Trophoblast cell (in vitro differentiated cells and primary cell): ENCODE data around the gene VPS41.

Experiments
- DNase-seq, 2 donors: peaks; one replicate each; pipeline ENCODE4 v3.0.0-alpha.2; 2016
- H2AFZ ChIP-seq: 2 replicates; pipeline ENCODE4 v1.6.1; 2013; ENCODE audit warnings: low read length, moderate library complexity, mild to moderate bottlenecking; ENCODE audit not compliant: insufficient read depth, poor library complexity
- H2AK5ac ChIP-seq: 2 replicates; pipeline ENCODE4 v1.6.1; 2013; ENCODE audit warnings: mild to moderate bottlenecking, low read length
- H2BK120ac ChIP-seq: 2 replicates; pipeline ENCODE4 v1.6.1; 2013; ENCODE audit warnings: low read length, mild to moderate bottlenecking, moderate library complexity; ENCODE audit not compliant: insufficient read depth, poor library complexity
- H2BK12ac ChIP-seq: 2 replicates; pipeline ENCODE4 v1.6.1; 2013; ENCODE audit warnings: mild to moderate bottlenecking, low read length, moderate library complexity
- H2BK5ac ChIP-seq: 2 replicates; pipeline ENCODE4 v1.6.1; 2013; ENCODE audit warnings: low read length, low read depth, moderate library complexity, mild to moderate bottlenecking; ENCODE audit not compliant: poor library complexity
- H3K14ac ChIP-seq: 2 replicates; pipeline ENCODE4 v1.6.1; 2013; ENCODE audit warnings: mild to moderate bottlenecking, low read length
- H3K18ac ChIP-seq: 2 replicates; pipeline ENCODE4 v1.6.1; 2013; ENCODE audit warnings: mild to moderate bottlenecking, low read length
- H3K23ac ChIP-seq: 2 replicates; pipeline ENCODE4 v1.6.1; 2013; ENCODE audit warnings: low read length
- H3K27ac ChIP-seq: 2 replicates; pipeline ENCODE4 v1.5.1; 2013; ENCODE audit warnings: low read depth, mild to moderate bottlenecking, inconsistent platforms, low read length, moderate library complexity
- H3K27me3 ChIP-seq: 2 replicates; pipeline ENCODE4 v1.6.1; 2013; ENCODE audit warnings: inconsistent platforms, mild to moderate bottlenecking, low read length, moderate library complexity; ENCODE audit not compliant: insufficient read depth
- H3K36me3 ChIP-seq, 2 experiments: 1 replicate in 1 of 2; 2 replicates in 1 of 2; pipeline ENCODE4 v1.6.1; 2013; ENCODE audit warnings: low read length in 2 of 2, mild to moderate bottlenecking in 2 of 2, moderate library complexity in 1 of 2; ENCODE audit not compliant: insufficient read depth in 2 of 2, control insufficient read depth in 1 of 2
- H3K4ac ChIP-seq: 2 replicates; pipeline ENCODE4 v1.6.1; 2013; ENCODE audit warnings: low read depth, mild to moderate bottlenecking, low read length, moderate library complexity
- H3K4me1 ChIP-seq, 2 experiments: 1 replicate in 1 of 2; 2 replicates in 1 of 2; pipeline ENCODE4 v1.6.1; 2013; ENCODE audit warnings: low read length in 2 of 2, mild to moderate bottlenecking in 2 of 2, moderate library complexity in 1 of 2; ENCODE audit not compliant: insufficient read depth in 2 of 2, control insufficient read depth in 1 of 2
- H3K4me2 ChIP-seq: 2 replicates; pipeline ENCODE4 v1.6.1; 2013; ENCODE audit warnings: inconsistent platforms, mild to moderate bottlenecking, low read length, moderate library complexity
- H3K4me3 ChIP-seq: 2 replicates; pipeline ENCODE4 v1.5.1; 2013; ENCODE audit warnings: mild to moderate bottlenecking, low read depth, low read length, inconsistent platforms
- H3K79me1 ChIP-seq: one replicate; pipeline ENCODE4 v1.6.1; 2013; ENCODE audit warnings: low read length
- H3K79me2 ChIP-seq: 2 replicates; pipeline ENCODE4 v1.6.1; 2013; ENCODE audit warnings: low read length, mild to moderate bottlenecking; ENCODE audit not compliant: control insufficient read depth, insufficient read depth, poor library complexity
- H3K9ac ChIP-seq: 2 replicates; pipeline ENCODE4 v1.6.1; 2013; ENCODE audit warnings: mild to moderate bottlenecking, low read length
- H3K9me3 ChIP-seq: 2 replicates; pipeline ENCODE4 v1.6.1; 2013; ENCODE audit warnings: low read depth, mild to moderate bottlenecking, control low read depth, inconsistent platforms, low read length; ENCODE audit not compliant: insufficient read depth
- H4K12ac ChIP-seq: 2 replicates; pipeline ENCODE4 v1.6.1; 2013; ENCODE audit warnings: low read depth, mild to moderate bottlenecking, low read length, moderate library complexity
- H4K8ac ChIP-seq: 2 replicates; pipeline ENCODE4 v1.6.1; 2013; ENCODE audit warnings: low read depth, mild to moderate bottlenecking, low read length, moderate library complexity
- H4K91ac ChIP-seq: one replicate; pipeline ENCODE4 v1.6.1; 2013; ENCODE audit warnings: low read depth, mild to moderate bottlenecking, low read length, moderate library complexity
- WGBS: extraction: QIAGEN DNeasy Blood & Tissue Kit; methylation state at CpG from one replicate; pipeline ENCODE4 v1.1.7; 2013; ENCODE audit warnings: missing lambda C conversion rate; ENCODE audit not compliant: insufficient read length, insufficient coverage; ENCODE audit errors: extremely low coverage; 5-methylcytosine and 5-hydroxymethylcytosine counted together

Gene VPS41

DNA sequence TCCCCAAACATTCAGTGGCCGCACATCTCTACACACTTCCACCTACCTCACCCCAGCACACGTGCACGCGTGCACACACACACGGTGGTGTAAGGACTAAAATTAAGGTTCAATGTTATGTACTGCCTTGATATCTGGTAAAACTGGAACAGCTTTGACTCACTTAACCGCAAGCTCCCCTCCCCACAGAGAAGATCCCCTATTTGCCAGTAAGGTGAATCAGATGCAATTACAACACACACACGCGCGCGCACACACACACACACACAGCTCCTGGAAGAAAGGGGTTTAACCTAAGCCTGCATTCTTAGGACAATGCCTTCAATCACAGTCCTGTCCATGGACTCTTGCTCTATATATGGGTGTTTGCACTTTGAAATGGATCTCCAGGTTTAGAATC is 25.5 kb upstream of the VPS41 start:
- no peak overlapping the region for H3K27ac ChIP-seq
- no peak overlapping the region for H2BK12ac ChIP-seq
- no peak overlapping the region for H4K12ac ChIP-seq
- peaks cover 0 to 3% of the 10 kb centered on the region in 2 experiments for H3K4me1 ChIP-seq
- no peak overlapping the region for H3K14ac ChIP-seq
- no peak overlapping the region for H3K4me3 ChIP-seq
- H2BK120ac ChIP-seq = no peak overlapping the region
- no peaks in the 10 kb centered on the region for H3K27me3 ChIP-seq
- no peaks in the 10 kb centered on the region for H3K79me2 ChIP-seq
- H3K9ac ChIP-seq = no peak overlapping the region
- no peak overlapping the region for H2AK5ac ChIP-seq
- H3K36me3 ChIP-seq = no peaks in the 10 kb centered on the region
- H4K91ac ChIP-seq = no peak overlapping the region
- H2AFZ ChIP-seq = no peak overlapping the region
- no peak overlapping the region for H4K8ac ChIP-seq
- H3K4ac ChIP-seq = no peak overlapping the region
- H3K79me1 ChIP-seq = no peaks in the 10 kb centered on the region
- no peak overlapping the region for H3K23ac ChIP-seq
- H3K18ac ChIP-seq = no peak overlapping the region
- WGBS = no CpG with 5 or more reads among the region's 10 CpGs
- H3K4me2 ChIP-seq = no peak overlapping the region
- no peak overlapping the region for H2BK5ac ChIP-seq
- H3K9me3 ChIP-seq = no peaks in the 10 kb centered on the region
- no peak for DNase-seq

DNA sequence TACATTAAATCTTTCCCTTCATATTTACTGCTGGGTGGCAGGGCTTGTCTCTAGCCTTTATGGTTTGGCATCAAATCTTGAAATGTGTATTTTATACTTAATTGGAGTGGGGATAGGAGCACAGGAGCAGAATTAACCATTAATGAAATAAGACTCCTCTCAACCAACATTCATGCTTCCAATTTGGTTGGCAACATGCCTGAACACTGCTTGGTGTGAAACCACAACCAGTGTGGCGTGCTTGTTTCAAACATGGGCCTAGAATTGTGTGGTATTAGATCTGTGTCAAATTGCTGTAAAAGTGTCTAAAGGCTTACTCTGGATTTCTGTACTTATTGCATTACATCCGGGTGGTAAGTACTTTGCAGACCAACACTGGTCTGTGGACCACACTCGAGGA is 25.1 kb upstream of the VPS41 start:
- Histone ChIP-seq H3K79me1 (no peaks in the 10 kb centered on the region), H3K27me3 (no peaks in the 10 kb centered on the region), H3K27ac (no peak overlapping the region), H2BK120ac (no peak overlapping the region), H3K4me3 (no peak overlapping the region), H3K4me2 (no peak overlapping the region), H2AFZ (no peak overlapping the region), H3K9ac (no peak overlapping the region), H3K14ac (no peak overlapping the region), H3K9me3 (no peaks in the 10 kb centered on the region), H3K4me1 (peaks cover 0 to 3% of the 10 kb centered on the region in 2 experiments), H2AK5ac (no peak overlapping the region), H2BK12ac (no peak overlapping the region), H4K91ac (no peak overlapping the region), H3K79me2 (no peaks in the 10 kb centered on the region), H3K4ac (no peak overlapping the region), H4K12ac (no peak overlapping the region), H4K8ac (no peak overlapping the region), H3K18ac (no peak overlapping the region), H3K23ac (no peak overlapping the region), H3K36me3 (no peaks in the 10 kb centered on the region), H2BK5ac (no peak overlapping the region)
- WGBS = no CpG with 5 or more reads among the region's 3 CpGs
- DNase-seq = no peak

DNA sequence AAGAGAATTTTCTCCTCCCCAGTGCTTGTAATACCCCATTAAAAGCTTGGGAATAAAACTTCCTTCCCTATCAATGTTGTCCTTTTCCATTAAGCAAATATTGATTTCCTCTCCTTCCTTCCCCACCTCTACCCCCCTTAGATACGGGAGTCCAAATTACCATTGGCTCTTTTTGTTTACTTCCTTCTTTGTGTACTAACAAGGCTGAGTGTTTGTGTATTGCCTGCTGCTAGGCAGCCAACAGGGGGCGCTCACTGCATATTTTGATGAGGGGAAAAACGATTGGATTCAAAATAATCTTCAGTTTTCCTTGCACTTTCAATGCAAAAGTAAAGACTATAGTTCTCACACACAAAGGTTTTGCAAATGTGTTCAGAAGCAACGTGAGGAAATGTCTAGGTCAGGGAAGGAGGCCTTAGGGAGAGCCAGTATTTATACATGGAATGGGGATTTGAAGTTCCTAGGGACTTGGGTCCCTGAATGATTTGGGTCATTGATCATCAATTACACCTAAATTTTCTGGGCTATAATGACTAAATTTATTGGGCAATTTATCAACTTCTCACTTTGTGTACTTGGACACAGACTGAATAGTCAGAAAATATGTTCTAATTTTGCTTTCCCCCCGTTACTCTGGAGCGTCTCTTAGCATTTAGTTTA is 23.6 kb upstream of the VPS41 start:
- Histone ChIP-seq H3K27me3 (no peaks in the 10 kb centered on the region), H4K12ac (no peak overlapping the region)
- WGBS = no CpG with 5 or more reads among the region's 6 CpGs

DNA sequence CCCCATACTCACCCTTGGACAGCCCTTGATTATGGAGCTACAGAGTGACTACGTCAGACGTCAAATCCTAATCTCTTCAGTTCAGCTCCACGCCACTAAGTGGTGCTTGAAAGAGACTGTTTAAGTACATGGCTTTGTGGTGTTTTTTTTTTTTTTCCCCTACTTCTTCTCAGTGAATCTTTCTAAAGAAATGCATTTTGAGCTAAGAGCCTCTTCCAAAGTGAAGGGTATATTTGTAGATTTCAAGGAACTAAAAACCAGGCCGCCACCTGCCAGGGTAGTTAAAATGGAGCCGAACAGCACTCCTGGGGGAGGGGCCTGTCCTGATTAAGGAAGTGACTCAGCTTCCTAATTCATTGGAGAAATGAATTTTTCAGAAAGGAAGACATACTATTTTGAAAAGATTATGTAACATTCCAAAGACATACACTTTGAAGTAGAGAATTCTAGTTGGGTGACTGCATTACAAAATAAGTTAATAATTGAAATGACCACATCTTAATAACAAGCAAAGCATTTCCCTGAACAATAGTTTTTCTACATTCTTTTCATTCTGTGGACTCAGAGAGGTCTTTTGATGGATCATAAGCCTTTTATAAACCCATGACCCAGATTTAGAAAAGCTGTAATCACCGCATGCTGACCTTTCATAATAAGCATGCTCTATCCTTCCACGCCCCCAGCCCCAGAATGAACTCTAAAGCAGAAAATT is 20.6 kb upstream of the VPS41 start:
- no peak overlapping the region for H2BK12ac ChIP-seq
- H2AFZ ChIP-seq = no peak overlapping the region
- no peaks in the 10 kb centered on the region for H3K79me2 ChIP-seq
- no peak overlapping the region for H4K91ac ChIP-seq
- DNase-seq = no peak
- H4K12ac ChIP-seq = no peak overlapping the region
- H3K36me3 ChIP-seq = no peaks in the 10 kb centered on the region
- no peak overlapping the region for H3K9ac ChIP-seq
- H3K4me3 ChIP-seq = no peak overlapping the region
- no peaks in the 10 kb centered on the region for H3K4me1 ChIP-seq
- H3K14ac ChIP-seq = no peak overlapping the region
- H3K23ac ChIP-seq = no peak overlapping the region
- H2AK5ac ChIP-seq = no peak overlapping the region
- H3K4ac ChIP-seq = no peak overlapping the region
- H2BK120ac ChIP-seq = no peak overlapping the region
- H2BK5ac ChIP-seq = no peak overlapping the region
- no peak overlapping the region for H3K18ac ChIP-seq
- no CpG with 5 or more reads among the region's 7 CpGs for WGBS
- no peak overlapping the region for H4K8ac ChIP-seq
- H3K27me3 ChIP-seq = no peaks in the 10 kb centered on the region
- H3K79me1 ChIP-seq = no peaks in the 10 kb centered on the region
- no peaks in the 10 kb centered on the region for H3K9me3 ChIP-seq
- no peak overlapping the region for H3K27ac ChIP-seq
- no peak overlapping the region for H3K4me2 ChIP-seq

More for the DNA sequence above, 23.6 kb upstream of the VPS41 start:
- Histone ChIP-seq H3K4ac (no peak overlapping the region), H3K9me3 (no peaks in the 10 kb centered on the region), H3K4me1 (no peaks in the 10 kb centered on the region), H3K27ac (no peak overlapping the region), H3K4me2 (no peak overlapping the region), H3K79me1 (no peaks in the 10 kb centered on the region), H3K9ac (no peak overlapping the region), H2BK120ac (no peak overlapping the region), H3K79me2 (no peaks in the 10 kb centered on the region), H3K14ac (no peak overlapping the region), H3K18ac (no peak overlapping the region), H4K91ac (no peak overlapping the region), H3K23ac (no peak overlapping the region), H3K4me3 (no peak overlapping the region), H2AK5ac (no peak overlapping the region), H2AFZ (no peak overlapping the region), H2BK5ac (no peak overlapping the region), H2BK12ac (no peak overlapping the region), H4K8ac (no peak overlapping the region), H3K36me3 (no peaks in the 10 kb centered on the region)
- peak; percentile 40 to 81 for DNase-seq
